Right renal cortex interstitium (tissue), 3 donors: Measurements from ENCODE around the gene EPX. TPM values are rescaled to one million over a fixed set of nuclear protein-coding genes. Genes with fewer than 3 reads are reported as not detected.
"Not testable (repeated sequence)": the region's sequence is repeated elsewhere in the genome, so short reads cannot be mapped to it uniquely, and the experiment has no call there.

Experiments used
- DNase-seq, 3 donors: peaks; one replicate each; pipeline ENCODE4 v3.0.0-alpha.2; 2013; ENCODE audit warnings: low read depth in 3 of 3, low spot score in 2 of 3
- polyA plus RNA-seq, 3 donors: library from polyadenylated mRNA; unstranded; fragments of 120-200 nt; gene quantifications; one replicate each; pipeline ENCODE4 v1.2.1, GENCODE V29; 2013; ENCODE audit not compliant: insufficient read length in 3 of 3

Gene EPX, protein sequence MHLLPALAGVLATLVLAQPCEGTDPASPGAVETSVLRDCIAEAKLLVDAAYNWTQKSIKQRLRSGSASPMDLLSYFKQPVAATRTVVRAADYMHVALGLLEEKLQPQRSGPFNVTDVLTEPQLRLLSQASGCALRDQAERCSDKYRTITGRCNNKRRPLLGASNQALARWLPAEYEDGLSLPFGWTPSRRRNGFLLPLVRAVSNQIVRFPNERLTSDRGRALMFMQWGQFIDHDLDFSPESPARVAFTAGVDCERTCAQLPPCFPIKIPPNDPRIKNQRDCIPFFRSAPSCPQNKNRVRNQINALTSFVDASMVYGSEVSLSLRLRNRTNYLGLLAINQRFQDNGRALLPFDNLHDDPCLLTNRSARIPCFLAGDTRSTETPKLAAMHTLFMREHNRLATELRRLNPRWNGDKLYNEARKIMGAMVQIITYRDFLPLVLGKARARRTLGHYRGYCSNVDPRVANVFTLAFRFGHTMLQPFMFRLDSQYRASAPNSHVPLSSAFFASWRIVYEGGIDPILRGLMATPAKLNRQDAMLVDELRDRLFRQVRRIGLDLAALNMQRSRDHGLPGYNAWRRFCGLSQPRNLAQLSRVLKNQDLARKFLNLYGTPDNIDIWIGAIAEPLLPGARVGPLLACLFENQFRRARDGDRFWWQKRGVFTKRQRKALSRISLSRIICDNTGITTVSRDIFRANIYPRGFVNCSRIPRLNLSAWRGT
- polyA plus RNA-seq, result under 1 TPM; 0.26 to 0.99 (median 0.80) TPM

DNA sequence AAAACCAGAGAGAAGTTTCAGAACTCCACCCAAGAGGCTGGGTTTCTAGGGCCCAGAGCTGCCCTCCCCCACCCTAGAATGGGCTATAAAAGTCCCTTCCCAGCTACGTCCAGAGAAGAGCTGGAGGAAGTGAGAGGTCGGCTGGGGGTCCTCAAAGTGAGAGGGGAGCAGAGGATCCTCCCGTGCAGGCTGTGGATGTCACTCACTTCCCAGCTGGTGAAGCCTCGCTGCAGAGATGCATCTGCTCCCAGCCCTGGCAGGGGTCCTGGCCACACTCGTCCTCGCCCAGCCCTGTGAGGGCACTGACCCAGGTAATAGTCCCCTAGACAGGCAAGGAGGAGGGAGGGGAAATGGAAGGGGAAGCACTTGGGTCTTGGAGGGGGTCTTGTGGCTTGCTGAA, at the start of gene EPX:
EPX (plus strand) TSS at position 115 of the 400 bp plus-strand sequence; CDS start at position 236, 121 bp downstream.
- no peak for DNase-seq

DNA sequence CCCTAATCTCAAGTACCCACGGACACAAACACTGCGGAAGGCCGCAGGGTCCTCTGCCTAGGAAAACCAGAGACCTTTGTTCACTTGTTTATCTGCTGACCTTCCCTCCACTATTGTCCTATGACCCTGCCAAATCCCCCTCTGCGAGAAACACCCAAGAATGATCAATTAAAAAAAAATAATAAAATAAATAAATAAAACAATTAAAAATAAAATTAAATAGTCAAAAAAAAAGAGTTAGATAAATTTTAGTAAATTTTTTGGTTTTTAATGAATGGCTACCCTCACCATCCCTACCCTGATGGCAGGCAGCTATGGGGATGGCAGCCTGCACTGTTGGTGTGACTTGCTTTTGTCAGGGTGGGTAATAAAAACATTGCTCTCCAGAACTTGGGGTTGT, 49.2 kb upstream of the EPX start:
- not testable (repeated sequence) for DNase-seq

DNA sequence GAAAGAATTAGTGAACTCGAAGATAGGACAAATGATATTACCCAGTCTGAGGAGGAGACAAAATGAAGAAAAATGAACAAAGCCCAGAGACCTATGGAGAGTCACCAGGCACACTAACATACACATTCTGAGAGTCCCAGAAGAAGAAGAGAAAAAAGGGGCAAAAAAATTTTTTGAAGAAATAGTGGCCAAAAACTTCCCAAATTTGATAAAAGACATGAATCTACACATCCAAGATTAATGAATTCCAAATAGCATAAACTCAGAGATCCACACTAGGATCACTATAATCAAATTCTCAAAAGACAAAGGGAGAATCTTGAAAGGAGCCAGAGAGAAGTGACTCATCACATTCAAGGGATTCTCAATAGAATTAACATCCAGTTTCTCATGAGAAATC, 47.7 kb upstream of the EPX start:
- DNase-seq, result no peak

DNA sequence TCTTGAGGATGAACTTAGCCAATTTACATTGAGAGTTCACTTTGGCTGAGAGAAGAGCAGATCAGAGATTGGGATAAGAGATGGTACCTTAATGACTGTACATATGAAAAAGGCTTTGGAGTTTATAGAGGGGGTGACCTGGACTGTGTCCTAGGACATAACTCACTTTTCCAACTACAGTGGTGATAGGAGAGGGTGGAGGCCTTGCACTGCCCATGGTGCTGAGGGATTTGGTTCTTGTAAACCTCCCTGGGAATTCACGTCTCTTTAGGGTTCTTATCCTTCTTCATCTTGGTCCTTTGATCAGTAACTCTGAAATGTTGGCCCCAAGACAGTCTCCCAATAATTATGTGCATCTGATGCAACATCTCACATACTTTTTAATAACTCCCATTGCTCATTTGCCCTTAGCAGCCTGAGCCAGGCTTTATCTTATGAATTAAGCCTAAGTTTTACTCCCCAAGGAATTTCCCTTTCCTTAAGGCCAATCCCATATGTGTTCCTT, 44.5 kb upstream of the EPX start, which contains the start of gene OR4D1:
OR4D1 (plus strand) TSS at position 455 of the 505 bp plus-strand sequence. CDS start 6,770 bp downstream, outside the sequence.
- DNase-seq, result no peak

DNA sequence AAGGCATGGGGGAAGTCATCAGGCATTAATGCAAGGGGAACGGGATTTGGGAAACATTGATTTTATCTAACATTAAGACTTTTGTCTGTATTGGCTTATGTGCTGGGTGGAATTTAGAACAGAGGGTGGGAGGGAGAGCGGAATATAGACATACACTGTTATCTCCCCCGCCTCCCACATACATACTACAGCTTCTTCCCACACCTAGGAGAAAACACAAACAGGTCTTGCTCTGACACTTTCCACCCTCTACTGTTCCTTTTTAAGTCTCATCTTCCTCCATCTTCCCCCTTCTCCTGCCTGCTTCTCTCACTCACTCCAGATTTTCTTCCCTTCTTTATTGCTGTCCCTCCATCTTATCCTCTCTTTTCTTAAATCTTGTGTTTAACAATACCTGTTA, 43.9 kb upstream of the EPX start:
- no peak for DNase-seq

DNA sequence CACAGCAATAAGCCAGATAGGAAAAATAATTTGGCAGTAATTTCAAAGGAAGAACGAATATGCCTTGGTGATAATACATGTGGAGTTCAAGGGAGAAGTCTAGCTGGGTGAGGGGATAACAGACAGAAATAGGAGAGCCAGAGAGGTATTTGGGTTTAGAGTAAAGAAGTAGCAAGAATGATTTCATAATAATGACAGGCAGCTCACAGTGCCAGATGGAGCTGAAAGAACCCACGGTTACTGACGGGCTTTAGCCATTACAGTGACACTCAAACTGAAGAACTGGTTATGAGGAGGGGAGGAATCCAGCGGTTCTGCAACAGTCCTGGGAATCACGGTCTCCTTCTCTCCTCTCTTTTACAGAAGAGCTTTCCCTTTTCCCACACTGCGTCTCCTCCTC, 42.1 kb upstream of the EPX start:
- no peak for DNase-seq

DNA sequence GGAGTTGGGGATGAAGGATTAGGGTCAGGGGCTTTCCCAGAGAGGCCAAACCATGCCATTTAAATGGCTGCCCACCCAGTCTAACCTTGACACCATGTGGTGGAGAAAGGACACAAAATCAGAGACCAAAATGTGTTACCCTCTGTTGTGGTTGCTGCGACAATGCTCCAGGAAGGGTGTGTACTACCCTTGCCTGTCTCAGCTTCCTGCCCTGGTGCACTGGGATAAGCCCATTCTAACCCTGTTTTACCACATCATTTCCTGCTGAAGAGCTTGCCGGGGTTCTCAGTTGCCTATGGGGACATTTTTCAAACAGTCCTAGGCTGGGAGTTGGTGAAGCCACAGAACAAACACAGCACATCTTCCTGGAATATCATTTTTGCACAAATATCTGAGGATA, 39.5 kb upstream of the EPX start:
- no peak for DNase-seq

DNA sequence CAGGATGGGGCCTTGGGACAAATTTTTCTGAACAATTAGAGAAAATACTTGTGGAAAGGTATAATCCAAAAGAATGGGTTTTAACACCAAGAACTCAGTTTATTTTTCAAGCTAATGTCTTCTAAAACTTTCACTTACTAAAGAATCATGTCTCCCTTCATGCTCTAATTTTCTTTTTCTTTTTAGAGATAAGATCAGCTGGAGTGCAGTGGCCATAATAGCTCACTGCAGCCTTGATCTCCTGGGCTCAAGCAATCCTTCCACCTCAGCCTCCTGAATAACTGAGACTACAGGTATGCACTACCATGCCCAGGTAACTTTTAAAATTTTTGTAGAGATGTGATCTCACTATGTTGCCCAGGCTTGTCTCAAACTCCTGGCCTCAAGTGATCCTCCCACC, 38.9 kb upstream of the EPX start:
- no peak for DNase-seq

DNA sequence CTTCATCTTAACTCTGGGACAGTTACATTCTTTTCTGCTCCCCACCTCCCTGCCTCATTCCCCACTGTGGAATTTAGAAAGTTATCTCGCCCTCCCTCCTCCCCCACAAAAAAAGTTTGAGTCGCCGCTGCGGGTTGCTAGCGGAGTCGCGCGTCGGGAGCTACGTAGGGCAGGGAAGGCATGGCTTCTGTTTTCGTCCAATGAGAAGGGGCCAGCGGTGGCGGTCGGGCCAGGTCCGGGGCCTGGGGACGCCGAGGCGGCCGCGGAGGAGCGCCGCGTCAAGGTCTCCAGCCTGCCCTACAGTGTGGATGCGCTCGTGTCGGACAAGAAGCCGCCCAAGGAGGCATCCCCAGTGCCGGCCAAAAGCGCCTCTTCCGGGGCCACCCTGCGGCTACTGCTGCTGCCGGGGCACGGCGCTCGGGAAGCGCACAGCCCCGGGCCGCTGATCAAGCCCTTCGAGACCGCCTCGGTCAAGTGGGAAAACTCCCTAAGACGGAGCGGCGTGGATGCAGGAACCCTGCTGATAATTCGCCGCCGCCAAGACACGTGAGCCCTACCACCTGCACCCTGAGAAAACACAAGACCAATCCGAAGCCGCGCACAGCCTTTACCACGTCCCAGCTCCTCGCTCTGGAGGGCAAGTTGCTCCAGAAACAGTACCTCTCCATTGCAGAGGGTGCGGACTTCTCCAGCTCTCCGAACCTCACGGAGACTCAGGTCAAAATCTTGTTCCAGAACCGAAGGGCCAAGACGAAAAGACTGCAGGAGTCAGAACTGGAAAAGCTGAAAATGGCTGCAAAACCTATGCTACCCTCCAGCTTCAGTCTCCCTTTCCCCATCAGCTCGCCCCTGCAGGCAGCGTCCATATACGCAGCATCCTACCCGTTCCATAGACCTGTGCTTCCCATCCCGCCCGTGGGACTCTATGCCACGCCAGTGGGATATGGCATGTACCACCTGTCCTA, 35.4 kb upstream of the EPX start:
- no peak for DNase-seq

DNA sequence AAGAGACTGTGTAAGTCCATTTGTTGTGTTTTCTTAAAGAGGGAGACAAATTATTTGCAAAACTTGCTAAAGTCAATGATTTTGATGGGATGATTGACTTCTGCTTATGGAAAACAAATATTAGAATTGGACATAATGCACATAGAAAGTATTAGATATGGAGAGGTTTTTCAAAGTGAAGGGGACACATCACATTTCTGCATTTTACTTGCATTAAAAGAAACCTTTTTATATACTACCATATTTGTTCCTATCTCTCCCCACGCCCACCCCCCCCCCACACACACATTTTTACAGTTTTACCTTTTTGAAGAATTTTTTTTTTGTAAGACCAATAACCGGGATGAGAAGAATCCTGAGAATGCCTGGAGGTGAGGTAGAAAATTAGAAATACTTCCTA, 34.3 kb upstream of the EPX start:
- no peak for DNase-seq

DNA sequence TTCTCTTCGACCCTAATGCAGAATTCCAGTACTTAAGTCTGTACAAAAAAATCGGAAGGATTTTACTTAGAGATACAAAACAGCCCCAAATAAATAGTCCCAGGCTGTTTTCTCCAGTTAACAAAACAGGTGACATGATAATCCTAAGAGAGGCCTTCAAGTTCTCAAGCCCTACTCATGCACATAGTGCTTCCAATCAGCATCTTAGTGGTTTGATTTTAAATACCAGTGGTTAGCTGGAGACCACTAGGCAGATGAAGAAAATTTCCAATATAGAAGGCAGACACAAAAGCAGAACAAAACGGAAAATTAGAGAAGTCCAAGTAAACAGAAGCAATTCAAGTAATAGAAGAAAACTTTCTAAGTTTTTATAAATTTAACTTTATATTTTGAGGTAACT, 31.0 kb upstream of the EPX start:
- DNase-seq, result no peak

DNA sequence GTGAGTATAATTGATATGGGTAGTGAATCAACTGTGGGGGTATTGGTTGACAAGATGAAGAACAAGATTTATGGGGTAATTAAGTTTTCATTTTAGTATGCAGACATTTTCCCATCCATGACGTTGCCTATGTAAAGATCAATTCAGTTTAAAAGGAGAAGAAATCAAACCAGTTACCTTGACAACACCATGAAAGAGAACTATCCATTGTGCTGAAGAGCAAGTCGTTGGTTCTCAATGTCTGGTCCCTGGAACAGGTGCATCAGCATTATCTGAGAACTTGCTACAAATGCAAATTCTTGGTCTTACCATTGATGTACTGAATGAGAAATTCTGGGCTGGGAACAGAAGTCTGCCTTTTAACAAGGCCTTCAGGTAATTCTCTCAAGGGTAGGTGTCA, 26.5 kb upstream of the EPX start:
- DNase-seq, result no peak

DNA sequence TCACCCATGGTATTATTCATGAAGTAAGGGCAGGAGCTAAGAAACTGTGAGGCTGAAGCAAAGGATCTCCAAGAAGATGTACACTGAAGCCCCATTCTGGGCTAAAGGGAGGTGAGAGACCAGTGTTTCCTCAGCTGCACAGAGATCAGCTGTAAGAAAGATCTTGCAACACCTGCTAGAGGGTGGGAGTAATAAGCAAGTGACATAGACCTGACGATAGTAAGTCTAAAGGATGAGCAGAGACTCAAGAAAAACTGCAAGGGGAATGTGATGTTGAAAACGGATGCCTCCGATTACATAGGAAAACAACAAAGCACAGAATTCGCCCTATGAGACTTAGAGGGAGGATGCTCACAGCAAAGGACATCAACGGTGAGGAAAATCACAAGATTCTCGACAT, 25.8 kb upstream of the EPX start, which contains the start of gene OR4D2:
OR4D2 (plus strand) TSS at position 301 of the 400 bp plus-strand sequence. CDS start 2,674 bp downstream, outside the sequence.
- DNase-seq, result no peak

DNA sequence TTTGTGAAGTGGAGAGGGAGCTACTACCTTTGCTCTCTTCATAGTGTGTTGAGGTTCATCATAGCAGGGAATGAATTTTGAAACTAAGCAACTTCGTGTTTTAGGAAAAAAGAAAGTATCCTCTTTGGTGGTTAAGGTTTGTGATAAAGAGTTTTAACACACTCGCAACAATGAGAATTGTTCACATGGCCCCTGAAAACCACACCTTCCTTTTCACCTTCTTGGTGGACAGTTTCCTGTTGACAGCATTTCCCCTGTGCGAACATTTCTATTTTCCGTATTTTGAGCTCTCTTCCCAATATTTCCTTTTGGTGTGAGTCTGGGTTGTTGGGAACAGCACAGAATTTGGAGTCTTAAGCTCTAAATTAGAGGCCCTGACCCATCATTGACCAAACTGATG, 21.9 kb upstream of the EPX start:
- DNase-seq, result no peak

DNA sequence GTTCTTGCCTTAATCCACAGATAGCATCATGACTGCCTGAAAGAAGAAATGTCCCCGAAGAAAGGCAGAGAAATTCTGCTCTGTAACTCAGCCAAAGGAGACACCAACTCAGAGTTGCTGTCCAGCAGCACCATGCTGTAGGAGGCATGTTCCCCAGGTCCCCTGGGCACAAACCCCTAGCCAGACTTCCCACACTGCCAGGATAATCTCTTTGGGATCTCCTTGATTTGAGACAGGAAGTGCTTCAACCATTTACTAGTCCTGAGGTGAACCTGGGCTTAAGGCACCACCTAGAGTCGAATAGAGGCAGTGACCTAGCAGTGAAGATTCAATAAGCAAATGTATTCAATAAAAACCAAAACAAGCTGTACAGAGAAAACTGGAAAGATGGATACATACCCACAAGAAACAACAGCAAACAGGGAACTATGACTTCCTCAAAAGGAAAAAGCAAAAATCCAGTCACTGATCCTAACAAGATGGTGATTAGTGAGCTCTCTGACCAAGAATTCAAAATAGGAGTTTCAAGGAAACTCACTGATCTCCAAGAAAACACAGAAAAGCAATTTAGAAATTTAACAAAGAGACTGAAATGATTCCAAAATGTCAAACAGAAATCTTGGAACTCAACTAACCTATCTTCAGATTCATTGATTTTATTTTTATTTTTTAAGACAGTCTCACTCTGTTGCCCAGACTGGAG, 20.0 kb upstream of the EPX start:
- DNase-seq, result no peak

DNA sequence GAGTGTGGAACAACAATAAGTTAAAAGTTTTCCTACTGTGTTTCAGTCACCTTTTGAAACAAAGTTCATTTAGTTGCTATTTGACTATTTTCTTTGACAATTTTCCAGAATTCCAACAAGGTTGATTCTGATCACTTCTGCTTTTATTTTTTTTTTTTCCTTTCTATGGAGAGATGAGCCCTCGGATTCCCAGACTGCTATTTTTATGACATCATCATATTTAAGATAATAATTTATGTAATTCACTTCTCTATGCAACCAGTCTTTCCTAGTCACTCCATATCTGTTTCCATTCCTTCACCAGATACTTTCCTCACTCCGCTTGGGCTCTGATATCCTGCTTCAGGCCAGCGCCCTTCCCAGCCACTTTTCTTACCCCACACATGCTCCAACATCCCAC, 17.7 kb upstream of the EPX start:
- no peak for DNase-seq

DNA sequence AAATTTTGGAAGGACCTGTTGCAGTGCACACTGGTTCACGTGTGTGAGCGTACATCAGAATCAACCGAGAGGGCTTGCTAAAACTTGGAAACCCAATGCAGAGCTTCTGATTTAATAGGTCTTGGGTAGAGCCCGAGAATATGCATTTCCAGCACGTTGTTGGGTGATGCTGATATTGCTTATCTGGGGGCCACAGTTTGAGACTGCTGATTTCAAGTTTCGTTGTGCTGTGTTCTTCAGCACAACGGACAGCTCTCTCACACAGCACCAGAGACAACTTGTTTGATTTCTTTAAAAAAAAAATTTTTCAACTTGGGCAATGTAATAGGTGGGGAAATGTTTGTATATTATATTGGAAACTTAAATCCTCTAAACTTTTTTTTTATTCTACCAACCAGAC, 16.3 kb upstream of the EPX start:
- no peak for DNase-seq

DNA sequence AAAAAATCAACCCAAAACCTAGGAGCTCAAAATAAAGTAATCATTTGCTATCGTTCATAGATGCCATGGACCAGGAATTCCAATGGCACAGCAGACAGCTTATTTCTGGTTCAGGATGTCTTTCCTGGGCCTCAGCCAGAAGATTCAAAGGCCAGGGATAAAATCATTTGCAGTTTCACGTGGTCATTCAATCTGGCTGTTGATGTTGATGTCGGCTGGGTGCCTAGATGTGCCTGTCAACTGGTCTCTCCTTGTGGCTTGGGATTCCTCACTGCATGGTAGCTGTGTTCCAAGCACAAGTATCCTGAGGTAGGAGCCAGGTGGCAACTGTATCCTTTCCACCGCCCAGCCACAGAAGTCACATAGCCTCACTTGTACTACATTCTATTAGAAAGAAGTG, 10.7 kb upstream of the EPX start:
- DNase-seq, result no peak

DNA sequence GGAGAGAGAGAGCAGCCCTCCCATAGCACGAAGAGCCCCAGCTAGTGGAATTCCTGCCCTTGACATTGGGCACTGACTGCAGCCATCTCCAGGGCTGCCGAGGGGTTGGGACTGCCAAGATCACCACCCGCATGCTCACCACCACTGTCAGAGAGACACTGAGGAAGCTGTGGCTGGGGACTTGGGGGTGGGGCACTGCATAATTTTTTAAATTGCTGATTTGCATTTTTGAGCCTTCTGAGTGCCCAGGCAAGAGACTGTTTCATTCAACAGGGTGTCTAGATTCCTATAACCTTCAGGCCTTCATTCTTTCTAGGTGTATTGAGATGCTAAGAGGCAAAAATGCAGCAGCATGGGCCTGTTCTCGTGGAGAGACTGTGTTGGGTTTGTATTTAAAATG, 9.0 kb upstream of the EPX start:
- no peak for DNase-seq
